GM18867 (cell line): ENCODE measurements around the gene NPY1R.

Experiments used
- ATAC-seq: cut with Tn5 transposase; IDR thresholded peaks from one replicate; pipeline ENCODE4 v1.9.1; 2021; ENCODE audit warnings: mild to moderate bottlenecking, moderate library complexity; ENCODE audit not compliant: unreplicated experiment

The NPY1R gene

DNA sequence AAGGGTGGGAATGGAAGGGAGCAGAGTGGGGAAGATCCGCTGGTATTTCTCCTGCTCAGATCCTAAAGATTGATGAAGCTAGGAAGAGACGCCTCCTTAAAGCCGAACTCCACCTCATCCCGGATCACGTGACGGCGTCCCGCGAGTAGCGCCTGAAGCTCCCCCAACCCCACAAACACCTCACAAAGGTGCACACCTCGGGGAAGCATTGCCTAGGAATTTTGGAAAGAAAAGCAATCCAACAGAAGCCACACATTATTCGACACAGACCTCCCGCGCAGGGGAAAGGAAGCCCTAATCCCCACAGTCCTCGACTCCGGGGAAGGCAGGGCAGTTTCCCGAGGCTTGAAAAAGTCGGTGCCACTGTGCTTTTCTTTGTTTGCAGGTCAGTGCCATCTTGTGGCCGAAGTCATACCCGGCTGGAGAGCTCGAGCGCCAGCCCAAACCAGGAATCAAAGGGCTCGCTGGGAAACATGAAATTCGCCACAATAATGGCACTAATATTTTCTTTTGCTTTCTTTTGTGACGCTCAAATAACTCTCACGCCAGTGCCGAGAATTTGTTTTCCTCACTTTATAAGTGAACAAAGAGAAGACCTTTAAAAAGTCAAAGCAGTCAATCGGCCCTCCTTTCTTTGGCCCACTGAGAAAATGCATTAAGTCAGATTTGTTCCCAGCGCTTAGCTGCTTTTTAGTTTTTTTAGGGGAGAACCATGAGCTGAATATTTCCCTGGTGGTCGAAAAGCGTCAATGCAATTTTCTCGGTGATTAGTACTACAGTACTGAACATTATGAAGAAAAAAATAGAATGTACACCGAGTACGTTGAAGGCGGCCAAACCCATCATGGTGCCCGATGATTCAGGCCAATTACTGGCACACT is at the start of gene NPY1R:
NPY1R (minus strand) TSS at position 71 of the 881 bp plus-strand sequence. CDS start 6,042 bp downstream, outside the sequence.
- ATAC-seq = peak; percentile 85

DNA sequence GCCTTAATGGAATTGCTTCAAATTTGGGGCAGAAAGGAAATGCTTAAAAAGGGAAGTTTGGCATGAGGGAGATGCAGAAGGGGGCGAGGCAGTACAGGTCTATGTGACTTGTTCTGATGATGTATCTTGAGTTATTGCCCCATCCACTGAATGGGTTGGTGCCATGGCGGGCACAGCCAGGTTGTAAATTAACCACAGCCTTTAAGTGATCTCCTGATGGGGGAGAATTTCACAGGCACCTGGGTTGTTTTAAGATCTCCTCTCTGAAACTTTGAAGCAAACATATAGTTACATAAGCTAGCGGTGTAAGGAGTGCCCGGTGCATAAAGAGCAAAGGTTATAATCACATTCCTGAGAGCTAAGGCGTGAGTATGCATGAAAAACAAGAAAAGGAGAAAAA is 48.3 kb upstream of the NPY1R start:
- no peak for ATAC-seq

DNA sequence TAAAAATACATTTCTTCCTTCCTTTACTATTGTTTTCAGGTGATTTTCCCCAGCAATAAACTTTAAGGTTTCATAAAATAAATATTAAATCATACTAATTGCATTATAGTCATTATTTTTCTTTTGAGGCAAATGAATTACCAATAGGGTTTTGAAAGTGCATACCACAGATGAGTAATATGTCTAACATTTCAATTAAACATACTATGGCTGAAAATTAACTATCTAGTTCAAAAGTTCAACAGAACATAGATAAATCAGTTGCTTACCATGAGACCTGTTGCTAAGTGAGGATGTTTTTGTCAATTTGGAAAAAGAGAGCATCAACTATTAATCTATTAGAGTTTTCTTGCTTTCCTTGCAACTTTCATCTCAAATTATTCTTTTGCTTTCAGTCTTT is 46.3 kb upstream of the NPY1R start:
- no peak for ATAC-seq

- ATAC-seq = no peak
Observed at GRCh38 chr4:163372029-163372428, 39.6 kb upstream of the NPY1R start.

DNA sequence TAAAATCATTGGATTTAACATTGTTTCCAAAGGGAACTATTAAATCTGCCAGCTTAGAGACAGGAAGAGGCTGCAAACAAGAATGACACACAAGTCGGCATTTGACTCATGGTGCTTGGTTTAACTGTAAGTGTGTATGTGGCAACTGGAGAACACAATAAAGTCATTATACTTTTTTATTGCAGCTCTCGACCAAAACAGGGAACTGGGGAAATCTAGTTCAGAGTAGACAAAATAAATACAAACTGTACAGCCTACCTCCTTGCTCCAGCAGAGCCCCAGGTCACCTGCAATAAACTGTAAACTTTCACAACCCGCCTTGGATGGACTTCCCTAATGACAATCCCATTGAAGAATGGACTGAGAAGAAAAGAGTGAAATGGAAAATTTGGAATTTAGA is 35.3 kb upstream of the NPY1R start:
- ATAC-seq = no peak

DNA sequence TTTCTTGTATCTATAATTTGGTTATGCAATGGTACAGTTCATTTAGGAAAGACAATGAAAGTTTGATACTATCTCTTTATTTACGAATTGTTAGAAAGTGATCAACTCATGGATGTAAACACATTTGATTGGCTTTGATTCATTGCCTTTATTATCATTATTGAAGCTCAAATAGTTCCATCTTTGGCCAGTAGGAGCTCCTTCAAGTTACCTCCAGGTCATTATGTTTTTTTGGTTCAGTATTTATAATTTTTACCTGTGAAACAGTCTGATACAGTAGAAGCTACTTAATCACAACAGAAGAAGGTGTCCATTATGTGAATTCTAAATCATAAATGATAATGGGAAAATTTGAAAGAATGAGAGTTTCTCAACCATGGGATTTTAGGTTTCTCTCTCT is 23.7 kb upstream of the NPY1R start:
- ATAC-seq = no peak

- ATAC-seq = no peak
Observed at GRCh38 chr4:163353054-163353453, 20.7 kb upstream of the NPY1R start.

GRCh38 chr4:163350672-163351071 is 18.3 kb upstream of the NPY1R start:
- ATAC-seq = no peak

- ATAC-seq = no peak
Observed at GRCh38 chr4:163344147-163345125, 12.0 kb upstream of the NPY1R start.

GRCh38 chr4:163343604-163344146 is 11.3 kb upstream of the NPY1R start, which contains the start of gene NPY5R:
Gene NPY5R (plus strand): TSS chr4:163343892. CDS start chr4:163350274, 6,382 bp downstream.
- ATAC-seq = no peak

DNA sequence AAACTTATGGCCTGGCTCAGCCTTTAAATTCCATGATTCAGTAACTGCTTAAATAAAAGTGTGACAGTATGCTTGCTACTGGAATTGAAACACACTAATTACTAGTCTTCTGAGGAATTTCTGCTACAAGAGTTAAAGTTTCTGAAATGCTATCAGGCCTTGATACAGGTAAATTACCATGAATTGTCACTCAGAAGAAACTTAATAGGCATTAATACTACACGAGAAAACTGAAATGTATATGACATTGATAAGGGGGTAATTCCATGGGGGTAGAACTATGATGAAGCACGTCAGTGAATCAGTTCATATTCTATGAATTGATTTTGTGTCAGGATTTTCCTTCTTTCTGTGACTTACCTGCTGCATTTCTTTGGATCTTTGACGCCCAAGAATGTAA is 3.0 kb upstream of the NPY1R start:
- ATAC-seq = no peak

DNA sequence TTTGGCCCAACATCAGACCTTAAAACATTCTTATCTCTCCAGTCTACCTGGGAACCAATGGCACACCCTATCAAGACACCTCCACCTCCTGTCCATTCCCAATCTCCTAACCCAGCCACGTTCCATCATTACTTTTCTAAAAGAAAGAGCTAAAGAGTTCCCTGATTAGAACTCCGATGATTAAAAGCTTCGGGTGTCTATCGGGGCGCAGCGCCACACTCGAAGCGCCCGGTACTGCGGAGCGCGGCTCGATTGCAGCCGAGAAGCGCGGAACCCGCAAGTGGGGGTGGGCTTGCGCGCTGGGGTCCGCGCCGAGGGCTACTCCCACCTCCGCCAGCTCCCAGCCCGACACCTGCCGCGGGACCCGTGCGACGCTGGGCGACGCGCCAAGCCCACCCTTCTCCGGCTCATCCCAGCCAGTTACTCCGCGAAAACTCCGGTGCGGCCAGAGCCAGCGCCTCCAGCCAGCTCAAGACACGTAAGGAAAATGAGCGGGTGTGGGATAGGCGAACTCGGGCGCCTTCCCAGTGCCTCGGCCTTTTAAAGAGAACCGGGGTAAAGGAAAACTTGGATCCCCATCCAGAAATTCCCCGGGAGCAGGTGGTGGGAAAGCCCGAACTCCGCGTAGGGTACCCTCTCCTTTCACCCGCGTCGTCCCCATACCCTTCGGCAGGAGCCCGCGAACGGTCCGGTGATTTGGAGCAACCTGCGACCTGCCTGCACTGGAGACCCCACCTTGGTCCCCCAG is 593 bp downstream of the NPY1R start:
- ATAC-seq = no peak

GRCh38 chr4:163330916-163331628 is 1.3 kb downstream of the NPY1R start:
- no peak for ATAC-seq

- no peak for ATAC-seq
Observed at GRCh38 chr4:163317110-163317509, 15.3 kb downstream of the NPY1R start.

DNA sequence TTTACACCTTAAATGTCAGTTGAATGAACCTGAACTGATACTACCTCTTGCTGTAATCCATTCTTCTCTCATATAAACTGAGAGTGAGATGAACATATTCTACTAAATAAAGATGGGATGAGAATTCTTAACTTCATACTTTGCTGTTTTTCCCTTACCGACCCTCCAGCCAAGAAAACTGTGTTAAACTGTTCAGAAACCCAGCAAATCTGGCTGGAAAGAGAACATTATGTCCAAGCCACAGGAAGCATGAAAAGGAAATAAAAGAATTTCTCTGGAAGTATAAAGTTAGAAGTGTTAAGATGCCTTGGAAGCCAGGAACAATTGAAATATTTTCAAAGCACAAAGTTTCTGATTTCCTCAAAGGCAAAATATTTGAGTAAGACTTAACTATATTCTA is 22.9 kb downstream of the NPY1R start:
- ATAC-seq = no peak

- no peak for ATAC-seq
Observed at GRCh38 chr4:163303069-163303468, 29.3 kb downstream of the NPY1R start.

DNA sequence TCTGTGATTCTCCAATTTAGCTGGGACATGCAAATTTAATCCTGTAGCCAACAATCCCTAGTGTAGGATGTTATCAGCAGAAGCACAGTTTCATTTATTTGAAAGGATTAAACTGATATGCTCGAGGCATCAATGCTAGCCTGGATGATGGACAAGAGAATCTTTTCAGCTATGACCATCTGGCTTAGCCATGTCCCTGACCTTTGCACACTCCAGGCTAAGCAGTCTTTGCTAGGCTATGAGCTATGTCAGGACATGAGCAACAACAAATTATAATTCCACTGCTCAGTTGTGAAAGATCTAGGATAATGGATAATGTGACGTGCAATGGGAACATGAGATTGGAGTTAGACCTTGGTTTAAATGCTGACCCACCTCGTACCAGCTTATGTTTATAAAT is 32.0 kb downstream of the NPY1R start:
- no peak for ATAC-seq

- no peak for ATAC-seq
Observed at GRCh38 chr4:163295138-163295537, 37.3 kb downstream of the NPY1R start.

DNA sequence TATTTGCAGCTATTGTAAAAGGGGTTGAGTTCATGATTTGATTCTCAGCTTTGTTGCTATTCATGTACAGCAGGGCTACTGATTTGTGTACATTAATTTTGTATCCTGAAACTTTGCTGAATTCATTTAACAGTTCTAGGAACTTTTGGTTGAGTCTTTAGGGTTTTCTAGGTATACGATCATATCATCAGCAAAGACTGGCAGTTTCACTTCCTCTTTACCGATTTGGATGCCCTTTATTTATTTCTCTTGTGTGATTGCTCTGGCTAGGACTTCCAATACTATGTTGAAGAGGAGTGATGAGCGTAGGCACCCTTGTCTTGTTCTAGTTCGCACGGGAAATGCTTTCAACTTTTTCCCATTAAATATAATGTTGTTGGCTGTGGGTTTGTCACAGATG is 48.1 kb downstream of the NPY1R start:
- no peak for ATAC-seq
